NCI-H1105 (cell line): ENCODE results near the gene TMEM181.
"Not testable (repeated sequence)": the region's sequence is repeated elsewhere in the genome, so short reads cannot be mapped to it uniquely, and the experiment has no call there.

ENCODE experiments used
- DNase-seq: peaks from one replicate; lab custom pipeline; 2025; lab: John Stamatoyannopoulos, UW

The TMEM181 gene, protein sequence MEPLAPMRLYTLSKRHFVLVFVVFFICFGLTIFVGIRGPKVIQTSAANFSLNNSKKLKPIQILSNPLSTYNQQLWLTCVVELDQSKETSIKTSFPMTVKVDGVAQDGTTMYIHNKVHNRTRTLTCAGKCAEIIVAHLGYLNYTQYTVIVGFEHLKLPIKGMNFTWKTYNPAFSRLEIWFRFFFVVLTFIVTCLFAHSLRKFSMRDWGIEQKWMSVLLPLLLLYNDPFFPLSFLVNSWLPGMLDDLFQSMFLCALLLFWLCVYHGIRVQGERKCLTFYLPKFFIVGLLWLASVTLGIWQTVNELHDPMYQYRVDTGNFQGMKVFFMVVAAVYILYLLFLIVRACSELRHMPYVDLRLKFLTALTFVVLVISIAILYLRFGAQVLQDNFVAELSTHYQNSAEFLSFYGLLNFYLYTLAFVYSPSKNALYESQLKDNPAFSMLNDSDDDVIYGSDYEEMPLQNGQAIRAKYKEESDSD

GRCh38 chr6:158559895-158560835 is at the start of gene TMEM181:
Gene TMEM181, plus strand, starts transcription at chr6:158560091. Its CDS starts 134 bp downstream, at chr6:158560225.
- peak; percentile 88 for DNase-seq

DNA sequence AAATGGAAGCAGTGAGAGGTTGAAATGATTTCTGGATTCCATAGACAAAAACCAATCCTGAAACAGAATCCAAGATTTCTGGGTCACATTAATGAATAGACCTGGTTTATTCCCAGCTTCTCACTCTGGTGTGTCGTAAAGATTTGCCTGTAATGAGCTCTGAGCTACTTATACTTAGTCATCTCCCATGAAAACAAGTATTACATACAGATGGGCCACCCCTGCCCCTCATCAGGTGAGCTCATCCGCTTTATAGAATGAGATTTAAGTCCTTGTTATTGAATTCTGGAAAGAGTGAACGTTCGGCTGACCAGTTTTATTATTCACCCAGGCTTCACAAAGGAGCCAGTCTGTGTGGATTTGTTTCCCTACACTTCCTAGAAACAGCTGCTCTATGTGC is 47.1 kb upstream of the TMEM181 start:
- DNase-seq = no peak

DNA sequence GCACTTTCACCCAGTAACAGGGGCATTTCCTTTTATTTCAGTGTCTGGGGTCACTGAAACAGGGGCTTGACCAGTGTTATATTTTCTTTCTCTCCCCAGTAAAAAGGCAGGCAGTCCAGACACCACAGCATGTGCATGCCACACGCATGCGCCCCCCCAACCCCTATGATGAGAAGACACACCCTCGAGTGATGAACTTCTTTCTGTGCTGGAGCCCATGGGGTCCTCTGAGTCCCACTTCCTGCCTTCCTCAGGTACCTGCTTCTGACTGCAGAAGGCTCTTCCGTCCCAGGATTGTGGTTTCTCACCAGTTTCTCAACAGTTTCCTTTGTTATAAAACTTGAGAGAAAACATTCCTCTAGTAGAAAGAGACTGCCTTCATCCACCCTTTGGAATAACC is 45.7 kb upstream of the TMEM181 start:
- no peak for DNase-seq

GRCh38 chr6:158514991-158515390 is 44.9 kb upstream of the TMEM181 start:
- DNase-seq = no peak

DNA sequence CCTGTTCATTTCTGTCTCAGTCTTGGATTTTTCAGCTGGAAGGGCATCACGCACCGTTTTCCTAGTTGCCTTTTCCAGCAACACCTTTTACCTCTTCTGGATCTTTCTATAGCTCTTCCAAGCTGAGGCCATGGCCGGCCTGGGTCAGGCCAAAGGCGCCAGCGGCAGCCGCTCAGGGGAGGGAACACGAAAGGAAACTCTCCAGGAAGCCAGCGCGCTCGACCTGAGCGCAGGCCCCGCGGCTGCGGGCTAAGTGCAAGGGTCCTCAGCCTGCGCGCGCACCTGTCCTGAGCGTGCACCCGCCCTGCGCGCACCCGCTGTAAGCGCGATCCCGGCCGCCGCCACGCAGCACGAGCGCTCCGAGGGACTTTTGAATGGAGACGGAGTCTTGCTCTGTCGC is 43.8 kb upstream of the TMEM181 start:
- no peak for DNase-seq

- no peak for DNase-seq
Observed at GRCh38 chr6:158517038-158517437, 42.9 kb upstream of the TMEM181 start.

DNA sequence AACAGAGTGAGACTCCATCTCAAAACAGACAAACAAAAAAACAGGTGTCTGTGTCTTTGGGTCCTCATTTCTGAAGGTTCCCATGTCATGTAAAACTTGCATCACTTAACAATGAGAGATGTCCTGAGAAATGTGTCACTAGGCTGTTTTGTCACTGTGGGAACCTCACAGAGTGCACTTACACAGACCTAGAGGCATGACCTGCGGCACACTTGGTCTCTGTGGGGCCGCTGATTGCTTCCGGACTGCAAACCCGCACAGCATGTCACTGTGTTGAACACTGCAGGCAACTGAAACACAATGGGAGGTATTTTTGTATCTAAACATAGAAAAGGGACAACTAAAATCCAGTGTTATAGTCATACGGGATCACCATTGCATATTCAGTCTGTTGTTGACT is 42.3 kb upstream of the TMEM181 start:
- DNase-seq = no peak

DNA sequence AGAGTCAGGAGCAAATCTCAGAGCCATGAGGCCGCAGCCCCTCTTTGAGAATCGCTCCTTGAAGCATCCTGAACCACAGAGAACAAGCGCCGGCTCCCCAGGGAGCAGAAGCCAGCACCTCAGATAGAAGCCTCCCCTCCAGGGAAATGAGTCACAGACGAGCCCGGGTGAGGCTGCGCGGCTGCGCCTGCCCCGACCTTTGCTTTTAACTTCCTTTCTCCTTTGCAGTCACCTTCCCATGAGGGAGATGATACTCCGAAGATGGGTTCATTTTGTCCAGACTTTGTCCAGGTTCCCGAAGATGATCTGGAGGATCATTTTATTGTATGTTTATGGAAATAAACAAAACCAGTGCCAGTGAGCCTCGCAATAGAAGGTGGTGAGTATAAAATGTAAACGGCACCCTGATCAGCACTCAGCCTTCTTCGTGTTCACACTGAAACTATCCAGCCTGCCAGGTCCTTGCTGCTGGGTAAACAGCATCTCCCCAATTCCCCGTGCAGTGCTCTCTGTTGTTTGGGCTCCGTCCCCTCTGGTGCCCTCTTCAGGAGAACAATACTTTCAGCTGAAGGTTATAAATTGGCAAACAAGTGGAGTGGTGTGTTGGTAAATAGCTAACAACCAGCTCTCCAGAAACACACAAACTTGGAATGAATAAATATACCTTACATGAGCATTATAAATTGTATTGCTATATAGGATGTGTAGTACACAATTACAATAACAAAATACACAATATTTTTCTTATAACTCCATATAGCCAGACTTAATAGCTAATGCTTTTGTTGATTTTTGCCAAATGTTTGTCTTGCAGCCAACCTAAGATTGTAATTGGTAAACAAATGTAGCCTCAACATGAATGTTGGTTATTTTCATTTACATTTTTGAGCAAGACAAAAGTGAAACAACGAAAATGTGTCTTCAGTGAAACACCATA is 41.4 kb upstream of the TMEM181 start:
- peak; percentile 88 for DNase-seq

- no peak for DNase-seq
Observed at GRCh38 chr6:158519300-158519699, 40.6 kb upstream of the TMEM181 start.

GRCh38 chr6:158519761-158520160 is 40.1 kb upstream of the TMEM181 start:
- no peak for DNase-seq

- DNase-seq = not testable (repeated sequence)
Observed at GRCh38 chr6:158520975-158521374, 38.9 kb upstream of the TMEM181 start.

GRCh38 chr6:158521759-158522158 is 38.1 kb upstream of the TMEM181 start:
- no peak for DNase-seq

- no peak for DNase-seq
Observed at GRCh38 chr6:158522616-158523015, 37.3 kb upstream of the TMEM181 start.

DNA sequence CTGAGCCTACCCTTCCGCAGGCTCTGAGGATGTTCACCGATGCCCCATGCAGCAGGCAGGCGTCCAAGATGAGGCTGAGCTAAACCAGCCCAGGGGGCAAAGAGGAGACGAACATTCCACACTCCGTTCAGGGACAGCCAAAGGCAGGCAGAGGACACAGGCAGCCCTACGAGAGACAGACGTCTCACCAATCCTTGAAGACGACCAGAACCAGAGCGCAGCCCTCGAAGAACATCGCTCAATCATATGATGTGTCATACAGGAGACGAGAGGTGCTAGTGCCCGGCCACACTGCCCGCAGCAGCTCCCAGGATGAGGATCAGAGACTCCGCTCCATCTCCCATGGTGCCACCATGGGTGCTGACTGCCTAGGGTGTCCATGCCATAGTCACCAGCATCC is 35.6 kb upstream of the TMEM181 start:
- DNase-seq = no peak

GRCh38 chr6:158527858-158528257 is 32.0 kb upstream of the TMEM181 start:
- not testable (repeated sequence) for DNase-seq

DNA sequence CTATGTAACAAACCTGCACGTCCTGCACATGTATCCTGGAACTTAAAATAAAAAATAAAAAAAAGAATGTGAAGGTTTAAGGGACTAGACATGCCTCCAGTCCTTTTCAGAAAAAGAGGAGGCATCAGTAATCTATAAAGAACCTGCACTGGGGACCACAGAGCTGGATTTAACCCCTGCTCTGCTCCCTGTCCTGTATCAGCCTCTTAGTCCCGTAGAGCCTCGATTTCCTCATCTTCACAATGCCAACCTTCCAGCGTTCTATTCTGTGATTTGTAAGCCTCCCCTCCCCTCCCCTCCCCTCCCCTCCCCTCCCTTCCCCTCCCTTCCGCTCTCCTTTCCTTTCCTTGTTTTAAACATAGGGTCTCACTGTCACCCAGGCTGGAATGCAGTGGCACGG is 31.1 kb upstream of the TMEM181 start:
- no peak for DNase-seq

GRCh38 chr6:158529629-158530028 is 30.3 kb upstream of the TMEM181 start:
- DNase-seq = no peak

DNA sequence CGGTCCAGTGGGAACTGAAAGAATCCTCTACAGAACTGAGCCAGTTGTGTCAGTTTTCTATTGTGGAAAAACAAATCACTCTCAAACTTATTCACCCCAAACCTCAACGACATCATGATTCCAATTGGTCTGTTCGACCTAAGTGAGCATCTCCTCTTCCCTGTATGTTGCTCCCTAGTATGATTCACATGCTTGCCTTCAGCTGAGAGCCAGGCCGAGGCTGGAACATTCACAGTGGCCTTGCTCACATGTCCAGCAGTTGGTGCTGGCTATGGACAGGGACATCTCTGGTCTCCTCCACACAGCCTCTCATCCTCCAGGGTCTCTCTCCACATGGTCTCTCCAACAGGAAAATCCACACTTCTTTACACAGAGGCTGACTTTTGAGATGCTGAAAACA is 28.3 kb upstream of the TMEM181 start:
- no peak for DNase-seq

- DNase-seq = no peak
Observed at GRCh38 chr6:158531970-158532369, 27.9 kb upstream of the TMEM181 start.

DNA sequence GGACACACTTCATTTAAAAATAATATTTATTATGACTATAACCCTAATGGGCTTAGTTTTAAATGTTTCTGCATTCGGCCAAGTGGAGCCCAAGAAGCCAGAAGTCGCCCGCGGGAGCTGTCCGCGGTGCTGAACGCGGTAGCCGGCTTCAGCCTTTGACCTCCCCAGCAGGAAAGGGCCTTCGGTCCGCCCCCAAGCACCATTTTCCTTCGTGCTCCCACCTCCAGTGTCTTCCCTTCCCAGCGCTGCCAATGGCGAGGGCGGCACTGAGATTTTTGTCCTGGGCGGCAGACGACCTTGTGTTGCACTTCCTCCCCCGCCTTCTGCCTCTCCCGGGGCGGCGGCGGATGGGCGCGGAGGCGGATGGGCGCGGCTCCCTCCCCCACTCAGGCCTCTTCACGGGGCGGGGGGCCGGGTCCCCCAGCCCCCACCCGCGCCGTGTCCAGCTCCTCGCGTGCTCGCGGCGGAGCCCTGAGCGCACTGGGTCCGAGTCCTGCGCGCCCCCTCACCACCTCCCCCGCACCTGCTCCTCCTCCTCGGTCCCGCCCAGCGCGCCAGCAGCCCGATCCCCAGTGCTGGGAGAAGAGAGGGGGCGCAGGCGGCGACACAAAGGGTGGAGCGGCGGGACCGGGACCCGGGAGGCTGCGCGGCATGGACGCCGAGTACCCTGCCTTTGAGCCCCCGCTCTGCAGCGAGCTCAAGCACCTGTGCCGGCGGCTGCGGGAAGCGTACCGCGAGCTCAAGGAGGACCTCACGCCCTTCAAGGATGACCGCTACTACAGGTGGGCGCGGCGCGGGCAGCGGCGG is 23.6 kb upstream of the TMEM181 start:
- peak; percentile 89 for DNase-seq
